Liver (tissue), 9 donors: ENCODE results near the gene AOPEP. TPM values are rescaled to one million over a fixed set of nuclear protein-coding genes. Genes with fewer than 3 reads are reported as not detected.
A peak's percentile ranks its signal among the peaks of the same experiment; 100 is the strongest.

Experiments
- DNase-seq: peaks from one replicate; pipeline ENCODE4 v3.0.0-alpha.2; 2017; ENCODE audit warnings: low spot score
- H3K27ac ChIP-seq, 2 donors: one replicate each; pipeline ENCODE4 v1.7.0; 2013; ENCODE audit warnings: inconsistent platforms in 2 of 2, low read length in 2 of 2, control low read depth in 1 of 2, low read depth in 1 of 2, mild to moderate bottlenecking in 1 of 2
- H3K27me3 ChIP-seq, 4 donors: one replicate each; pipeline versions ENCODE4 v1.6.1 to v1.7.0; 2013; ENCODE audit warnings: low read length in 3 of 4, inconsistent platforms in 1 of 4, mild to moderate bottlenecking in 1 of 4, moderate library complexity in 1 of 4; ENCODE audit not compliant: control insufficient read depth in 4 of 4, insufficient read depth in 4 of 4
- H3K36me3 ChIP-seq, 4 donors: one replicate each; pipeline versions ENCODE4 v1.6.1 to v1.7.0; 2013; ENCODE audit warnings: low read length in 3 of 4, mild to moderate bottlenecking in 3 of 4, low read depth in 1 of 4, moderate library complexity in 1 of 4; ENCODE audit not compliant: control insufficient read depth in 4 of 4, insufficient read depth in 3 of 4
- H3K4me1 ChIP-seq, 4 donors: one replicate each; pipeline versions ENCODE4 v1.6.1 to v1.7.0; 2013; ENCODE audit warnings: low read length in 3 of 4, mild to moderate bottlenecking in 3 of 4, moderate library complexity in 1 of 4; ENCODE audit not compliant: control insufficient read depth in 4 of 4, insufficient read depth in 4 of 4
- H3K4me3 ChIP-seq, 3 donors: one replicate each; pipeline versions ENCODE4 v1.6.1 to v1.7.0; 2013; ENCODE audit warnings: low read length in 3 of 3, control low read depth in 1 of 3, low read depth in 1 of 3, mild to moderate bottlenecking in 1 of 3
- H3K9ac ChIP-seq, 2 donors: one replicate each; pipeline ENCODE4 v1.7.0; 2013; ENCODE audit warnings: low read length in 2 of 2, mild to moderate bottlenecking in 2 of 2, moderate library complexity in 2 of 2, control low read depth in 1 of 2, low read depth in 1 of 2
- H3K9me3 ChIP-seq, 4 donors: one replicate each; pipeline versions ENCODE4 v1.6.1 to v1.7.0; 2013; ENCODE audit warnings: low read length in 3 of 4; ENCODE audit not compliant: control insufficient read depth in 4 of 4
- ATF3 ChIP-seq: IDR thresholded peaks from 2 replicates; pipeline ENCODE4 v1.6.1; 2016; ENCODE audit warnings: antibody characterized with exemption
- CTCF ChIP-seq: fragments of 150-350 bp; IDR thresholded peaks from 2 replicates; pipeline ENCODE4 v1.5.1; 2017; ENCODE audit warnings: improper control_type of control experiment, low read depth, low read length; ENCODE audit not compliant: missing input control
- EGR1 ChIP-seq, 2 donors: IDR thresholded peaks; 2 replicates each; pipeline ENCODE4 v1.6.1; 2016 to 2018; ENCODE audit warnings: antibody characterized with exemption in 2 of 2, low read depth in 2 of 2
- FOXA1 ChIP-seq: IDR thresholded peaks from 2 replicates; pipeline ENCODE4 v1.6.1; 2016; ENCODE audit warnings: antibody characterized with exemption
- FOXA2 ChIP-seq: IDR thresholded peaks from 2 replicates; pipeline ENCODE4 v1.6.1; 2016; ENCODE audit warnings: antibody characterized with exemption
- GABPA ChIP-seq, 2 donors: IDR thresholded peaks in 1 of 2; conservative IDR thresholded peaks in 1 of 2; 2 replicates each; pipeline ENCODE4 v1.6.1; 2016; ENCODE audit warnings: antibody characterized with exemption in 2 of 2, mild to moderate bottlenecking in 1 of 2, moderate library complexity in 1 of 2
- HNF4A ChIP-seq, 2 donors: conservative IDR thresholded peaks; 2 replicates each; pipeline ENCODE4 v1.6.1; 2016; ENCODE audit warnings: antibody characterized with exemption in 2 of 2, mild to moderate bottlenecking in 2 of 2
- HNF4G ChIP-seq: IDR thresholded peaks from 2 replicates; pipeline ENCODE4 v1.6.1; 2016; ENCODE audit warnings: antibody characterized with exemption
- JUND ChIP-seq, 2 donors: IDR thresholded peaks; 2 replicates each; pipeline ENCODE4 v1.6.1; 2016; ENCODE audit warnings: antibody characterized with exemption in 2 of 2
- MAX ChIP-seq: IDR thresholded peaks from 2 replicates; pipeline ENCODE4 v1.6.1; 2016; ENCODE audit warnings: antibody characterized with exemption
- NR2F2 ChIP-seq: IDR thresholded peaks from 2 replicates; pipeline ENCODE4 v1.6.1; 2016; ENCODE audit warnings: antibody characterized with exemption
- RAD21 ChIP-seq, 2 donors: IDR thresholded peaks; 2 replicates each; pipeline ENCODE4 v1.6.1; 2016; ENCODE audit warnings: antibody characterized with exemption in 2 of 2, mild to moderate bottlenecking in 2 of 2
- RXRA ChIP-seq, 2 donors: IDR thresholded peaks; 2 replicates each; pipeline ENCODE4 v1.6.1; 2017 to 2018; ENCODE audit warnings: antibody characterized with exemption in 2 of 2, mild to moderate bottlenecking in 1 of 2
- SP1 ChIP-seq: IDR thresholded peaks from 2 replicates; pipeline ENCODE4 v1.6.1; 2018; ENCODE audit warnings: antibody characterized with exemption, mild to moderate bottlenecking
- TAF1 ChIP-seq: conservative IDR thresholded peaks from 2 replicates; pipeline ENCODE4 v1.6.1; 2016; ENCODE audit warnings: antibody characterized with exemption, mild to moderate bottlenecking
- YY1 ChIP-seq: IDR thresholded peaks from 2 replicates; pipeline ENCODE4 v1.6.1; 2016; ENCODE audit warnings: antibody characterized with exemption, mild to moderate bottlenecking
- ZBTB33 ChIP-seq: IDR thresholded peaks from 2 replicates; pipeline ENCODE4 v1.6.1; 2016; ENCODE audit warnings: antibody characterized with exemption
- WGBS: extraction: QIAGEN DNeasy Blood & Tissue Kit; methylation state at CpG from one replicate; pipeline ENCODE4 v1.1.7; 2013; 5-methylcytosine and 5-hydroxymethylcytosine counted together
- polyA plus RNA-seq, 2 donors: library from polyadenylated mRNA; stranded (reverse) in 1 of 2; unstranded in 1 of 2; fragments of 200-250 nt in 1 of 2; fragments of >200 nt in 1 of 2; fragmentation: Nextera tagmentation in 1 of 2; extraction: Ambion mirVana in 1 of 2; gene quantifications; one replicate each; pipeline versions ENCODE4 v1.2.1 to v1.2.3, GENCODE V29; 2013 to 2015
- total RNA-seq, 2 donors: library from RNA; depleted of rRNA; stranded (reverse); fragments of >200 nt; gene quantifications; one replicate each; pipeline ENCODE4 v1.2.3, GENCODE V29; 2014
- donor health status: healthy.
- donor health status: healthy.
- donor health status: healthy.
- donor health status: healthy.
- donor health status: healthy.

AOPEP gene
- total and polyA plus RNA-seq, 4 donors: 22.2 to 77.1 (median 34.8) TPM

GRCh38 chr9:95029288-95029687, 302.8 kb downstream of the AOPEP start:
- Histone ChIP-seq H3K4me1 (peaks cover 14 to 74% (median 57%) of the 10 kb centered on the region in 4 donors), H3K27me3 (no peaks in the 10 kb centered on the region), H3K4me3 (no peak overlapping the region), H3K36me3 (peaks cover 0 to 28% (median 5%) of the 10 kb centered on the region in 4 donors), H3K9me3 (no peaks in the 10 kb centered on the region), H3K9ac (peak overlapping the region in 1 of 2 donors; percentile 80), H3K27ac (peak overlapping the region; percentile 79 to 84)
- DNase-seq: no peak
- TF ChIP-seq JUND (IDR thresholded peaks at IDR 0.05): no peak
- no peak for TF ChIP-seq FOXA1
- no peak for TF ChIP-seq TAF1
- no peak for TF ChIP-seq RAD21 (IDR thresholded peaks at IDR 0.05)
- TF ChIP-seq GABPA (IDR thresholded peaks at IDR 0.05 in 1 of 2, conservative IDR thresholded peaks at IDR 0.05 in 1 of 2): no peak
- TF ChIP-seq CTCF: no peak
- WGBS: 83% methylated on average over 5 of the region's 5 CpGs

GRCh38 chr9:95029720-95030119, 303.2 kb downstream of the AOPEP start:
- DNase-seq: no peak
- WGBS: 65% methylated on average over 2 of the region's 2 CpGs
- H3K4me1 ChIP-seq: peaks cover 14 to 70% (median 53%) of the 10 kb centered on the region in 4 donors
- no peaks in the 10 kb centered on the region for H3K27me3 ChIP-seq
- no peak overlapping the region for H3K4me3 ChIP-seq
- peak overlapping the region; percentile 79 to 84 for H3K27ac ChIP-seq
- no peaks in the 10 kb centered on the region for H3K9me3 ChIP-seq
- peaks cover 0 to 32% (median 5%) of the 10 kb centered on the region in 4 donors for H3K36me3 ChIP-seq
- peak overlapping the region in 1 of 2 donors; percentile 80 for H3K9ac ChIP-seq
- TF ChIP-seq JUND (IDR thresholded peaks at IDR 0.05) (no peak), CTCF (no peak), MAX (no peak), FOXA2 (no peak)

GRCh38 chr9:95030344-95030743, 303.8 kb downstream of the AOPEP start:
- peak overlapping the region; percentile 14 to 79 for H3K27ac ChIP-seq
- WGBS: 81% methylated on average over 4 of the region's 4 CpGs
- no peak overlapping the region for H3K9ac ChIP-seq
- peaks cover 0 to 35% (median 7%) of the 10 kb centered on the region in 4 donors for H3K36me3 ChIP-seq
- no peak for TF ChIP-seq RAD21 (IDR thresholded peaks at IDR 0.05)
- TF ChIP-seq ATF3: no peak
- no peak for TF ChIP-seq HNF4G
- no peak for TF ChIP-seq SP1
- TF ChIP-seq NR2F2: no peak
- TF ChIP-seq JUND (IDR thresholded peaks at IDR 0.05): no peak
- TF ChIP-seq TAF1: no peak
- TF ChIP-seq RXRA (IDR thresholded peaks at IDR 0.05): no peak
- TF ChIP-seq EGR1 (IDR thresholded peaks at IDR 0.05; ENCODE audit: low read depth in 2 of 2): no peak
- no peak for TF ChIP-seq CTCF
- no peak for TF ChIP-seq GABPA (IDR thresholded peaks at IDR 0.05 in 1 of 2, conservative IDR thresholded peaks at IDR 0.05 in 1 of 2)
- no peak for TF ChIP-seq HNF4A (conservative IDR thresholded peaks at IDR 0.05)
- TF ChIP-seq MAX: no peak
- no peak for TF ChIP-seq ZBTB33
- TF ChIP-seq FOXA1: no peak
- TF ChIP-seq YY1: no peak
- no peak overlapping the region for H3K4me3 ChIP-seq
- no peak for DNase-seq
- H3K27me3 ChIP-seq: no peaks in the 10 kb centered on the region
- H3K4me1 ChIP-seq: peaks cover 14 to 64% (median 48%) of the 10 kb centered on the region in 4 donors
- no peaks in the 10 kb centered on the region for H3K9me3 ChIP-seq
